CD8-positive, alpha-beta memory T cell (primary cell): ENCODE data around the gene C14orf119. TPM values are rescaled to one million over a fixed set of nuclear protein-coding genes. Genes with fewer than 3 reads are reported as not detected.

Source experiments
- CTCF ChIA-PET: fragments of 350-600 bp; sonication (Branson Sonifier 250); formaldehyde crosslinking; loops from one replicate; lab custom pipeline; 2021; ENCODE audit warnings: antibody characterized with exemption; lab: Charles Lee
- POLR2A ChIA-PET: fragments of 350-600 bp; sonication (Branson Sonifier 250); formaldehyde crosslinking; loops from one replicate; lab custom pipeline; 2021; ENCODE audit warnings: antibody characterized with exemption; lab: Charles Lee
- DNase-seq, 5 donors: peaks; one replicate each; pipeline versions ENCODE4 v3.0.0 to v3.0.0-alpha.2; 2020 to 2022; ENCODE audit warnings: mixed read lengths in 1 of 5
- H3K27ac ChIP-seq: one replicate; pipeline ENCODE4 v1.7.0; 2013; ENCODE audit warnings: low read depth, mild to moderate bottlenecking, low read length, moderate library complexity
- H3K27me3 ChIP-seq: 2 replicates; pipeline ENCODE4 v1.7.0; 2013; ENCODE audit warnings: low read length, mild to moderate bottlenecking; ENCODE audit not compliant: insufficient read depth, poor library complexity, severe bottlenecking
- H3K36me3 ChIP-seq: 2 replicates; pipeline ENCODE4 v1.7.0; 2013; ENCODE audit warnings: mild to moderate bottlenecking, low read length, moderate library complexity; ENCODE audit not compliant: insufficient read depth
- H3K4me1 ChIP-seq: 2 replicates; pipeline ENCODE4 v1.7.0; 2013; ENCODE audit warnings: mild to moderate bottlenecking, low read length, moderate library complexity; ENCODE audit not compliant: insufficient read depth
- H3K4me3 ChIP-seq: 2 replicates; pipeline ENCODE4 v1.7.0; 2013; ENCODE audit warnings: mild to moderate bottlenecking, low read length
- H3K9me3 ChIP-seq: 2 replicates; pipeline ENCODE4 v1.7.0; 2013; ENCODE audit warnings: mild to moderate bottlenecking, low read length
- H3K27ac Mint-ChIP-seq, 8 donors: one replicate each; pipeline ENCODE4 v1.8.0; 2020 to 2021; ENCODE audit warnings: mixed read lengths in 8 of 8, mild to moderate bottlenecking in 6 of 8, inconsistent platforms in 3 of 8, moderate library complexity in 3 of 8
- H3K27me3 Mint-ChIP-seq, 2 donors: one replicate each; pipeline ENCODE4 v1.8.0; 2020 to 2021; ENCODE audit warnings: mixed read lengths in 2 of 2, mild to moderate bottlenecking in 1 of 2, moderate library complexity in 1 of 2
- H3K36me3 Mint-ChIP-seq, 3 donors: one replicate each; pipeline ENCODE4 v1.8.0; 2020 to 2021; ENCODE audit warnings: mixed read lengths in 3 of 3, inconsistent platforms in 1 of 3, mild to moderate bottlenecking in 1 of 3
- H3K4me1 Mint-ChIP-seq, 3 donors: one replicate each; pipeline ENCODE4 v1.8.0; 2020 to 2021; ENCODE audit warnings: mixed read lengths in 3 of 3, inconsistent platforms in 1 of 3, mild to moderate bottlenecking in 1 of 3
- H3K4me3 Mint-ChIP-seq, 7 donors: one replicate each; pipeline ENCODE4 v1.8.0; 2020 to 2021; ENCODE audit warnings: mixed read lengths in 7 of 7, mild to moderate bottlenecking in 6 of 7, moderate library complexity in 4 of 7, inconsistent platforms in 2 of 7
- H3K9me3 Mint-ChIP-seq, 5 donors: one replicate each; pipeline ENCODE4 v1.8.0; 2020 to 2022; ENCODE audit warnings: mixed read lengths in 5 of 5, mild to moderate bottlenecking in 3 of 5, moderate library complexity in 2 of 5, inconsistent platforms in 1 of 5
- polyA plus RNA-seq: library from polyadenylated mRNA; unstranded; fragments of 300-500 nt; fragmentation: Illumina TruSeq; gene quantifications from one replicate; pipeline ENCODE4 v1.2.3, GENCODE V29; 2021
- total RNA-seq, 2 experiments: library from RNA; stranded (reverse); gene quantifications; one replicate each; pipeline ENCODE4 v1.2.3, GENCODE V29; 2021

The C14orf119 gene
- total and polyA plus RNA-seq, 3 experiments from 2014 or later, result 52.5 to 112 (median 55.6) TPM

DNA sequence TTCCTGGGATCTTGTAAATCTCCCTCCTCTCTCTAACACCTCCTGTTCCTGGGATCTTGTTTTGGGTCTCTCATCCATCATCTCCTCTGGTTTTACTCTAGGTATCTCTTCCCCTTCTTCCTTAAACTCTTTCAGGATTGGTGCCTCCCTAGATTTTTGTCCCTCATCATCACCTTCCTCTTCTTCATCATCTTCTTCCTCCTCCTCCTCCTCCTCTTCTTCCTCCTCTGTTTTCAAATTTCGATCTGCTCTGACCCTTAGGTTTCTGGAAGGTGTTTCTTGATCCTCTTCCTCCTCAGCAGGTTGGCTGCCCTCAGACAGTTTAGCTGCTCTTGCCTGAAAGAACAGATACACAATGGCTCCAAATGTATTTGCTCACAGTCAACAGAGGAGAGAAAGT, 14.8 kb upstream of the C14orf119 start:
- no peaks in the 10 kb centered on the region for H3K9me3 ChIP-seq
- POLR2A ChIA-PET, result no interaction called here

DNA sequence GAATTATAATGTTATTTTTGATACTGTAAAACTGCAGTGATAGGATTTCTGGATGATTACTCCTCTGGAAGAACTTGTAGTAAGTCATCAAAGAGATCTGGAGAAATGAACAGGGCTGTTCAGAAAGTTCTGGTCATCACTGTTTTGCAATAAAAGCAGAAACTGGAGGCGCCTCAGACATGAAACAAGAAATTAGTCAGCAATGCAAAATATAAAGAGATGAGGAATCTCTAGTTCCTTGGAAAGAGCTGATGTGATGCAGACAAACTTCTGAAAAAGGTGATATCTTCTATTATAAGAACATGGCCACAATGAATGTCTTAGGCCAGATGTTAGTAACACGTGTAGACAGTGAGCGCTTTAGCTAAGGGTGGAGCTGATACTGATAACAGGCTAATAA, 9.8 kb upstream of the C14orf119 start:
- Mint-ChIP-seq H3K36me3 (peaks cover 6 to 84% (median 18%) of the 10 kb centered on the region in 3 donors), H3K9me3 (no peaks in the 10 kb centered on the region), H3K4me3 (no peak overlapping the region), H3K27ac (peak overlapping the region in 1 of 8 donors; percentile 52), H3K27me3 (no peaks in the 10 kb centered on the region), H3K4me1 (peaks cover 20 to 45% (median 36%) of the 10 kb centered on the region in 3 donors)
- H3K9me3 ChIP-seq, result no peaks in the 10 kb centered on the region
- ChIA-PET CTCF (interaction anchor here (0.8 to 2.1 kb wide), 4 partner anchors 9 to 36 kb away, joined by 3 to 9 read pairs (median 5); partner anchors contain the start of genes ACIN1 and C14orf119), POLR2A (no interaction called here)
- DNase-seq, result no peak
- H3K27me3 ChIP-seq, result no peaks in the 10 kb centered on the region
- H3K27ac ChIP-seq, result no peak overlapping the region
- no peaks in the 10 kb centered on the region for H3K4me1 ChIP-seq
- peaks cover 69% of the 10 kb centered on the region for H3K36me3 ChIP-seq
- no peak overlapping the region for H3K4me3 ChIP-seq

More for the DNA sequence above, 14.8 kb upstream of the C14orf119 start:
- DNase-seq, result no peak
- Mint-ChIP-seq H3K9me3 (no peaks in the 10 kb centered on the region), H3K4me1 (peaks cover 4 to 14% (median 14%) of the 10 kb centered on the region in 3 donors), H3K27ac (peak overlapping the region in 7 of 8 donors; percentile 2 to 86 (median 50)), H3K36me3 (peaks cover 0 to 87% (median 23%) of the 10 kb centered on the region in 3 donors), H3K27me3 (no peaks in the 10 kb centered on the region), H3K4me3 (no peak overlapping the region)
- Histone ChIP-seq H3K27me3 (no peaks in the 10 kb centered on the region), H3K36me3 (peaks cover 72% of the 10 kb centered on the region), H3K4me3 (no peak overlapping the region), H3K27ac (no peak overlapping the region), H3K4me1 (peaks cover 7% of the 10 kb centered on the region)
- CTCF ChIA-PET, result interaction anchor here (1.0 to 4.2 kb wide), 5 partner anchors 9 to 85 kb away, joined by 3 to 34 read pairs (median 4); no protein-coding TSS in a partner anchor

DNA sequence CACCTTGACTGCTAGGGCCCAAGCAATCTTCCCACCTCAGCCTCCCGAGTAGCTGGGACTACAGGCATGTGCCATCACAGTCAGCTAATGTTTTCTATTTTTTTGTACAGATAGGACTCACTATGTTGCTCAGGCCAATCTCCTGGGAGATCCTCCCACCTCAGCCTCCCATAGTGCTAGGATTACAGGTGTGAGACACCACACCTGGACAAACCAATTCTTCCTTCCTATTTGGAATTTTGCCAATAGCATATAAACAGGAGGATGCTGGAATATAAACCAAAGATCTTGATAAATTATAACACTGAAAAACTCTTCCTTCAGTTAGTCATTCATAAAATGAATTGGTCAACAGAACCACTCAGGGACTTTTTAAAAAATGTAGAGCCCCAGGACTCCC, 8.7 kb upstream of the C14orf119 start:
- H3K27ac ChIP-seq, result no peak overlapping the region
- ChIA-PET CTCF (interaction anchor here (1.5 to 2.1 kb wide), 3 partner anchors 8 to 18 kb away, joined by 4 to 9 read pairs (median 6); partner anchors contain the start of genes ACIN1 and C14orf119), POLR2A (no interaction called here)
- H3K4me1 Mint-ChIP-seq, result peaks cover 22 to 47% (median 36%) of the 10 kb centered on the region in 3 donors
- H3K36me3 ChIP-seq, result peaks cover 60% of the 10 kb centered on the region
- no peaks in the 10 kb centered on the region for H3K9me3 Mint-ChIP-seq
- H3K4me3 ChIP-seq, result no peak overlapping the region
- no peaks in the 10 kb centered on the region for H3K27me3 Mint-ChIP-seq
- H3K9me3 ChIP-seq, result no peaks in the 10 kb centered on the region
- H3K36me3 Mint-ChIP-seq, result peaks cover 8 to 77% (median 16%) of the 10 kb centered on the region in 3 donors
- no peak overlapping the region for H3K4me3 Mint-ChIP-seq
- H3K4me1 ChIP-seq, result no peaks in the 10 kb centered on the region
- H3K27ac Mint-ChIP-seq, result no peak overlapping the region
- H3K27me3 ChIP-seq, result no peaks in the 10 kb centered on the region
- no peak for DNase-seq

DNA sequence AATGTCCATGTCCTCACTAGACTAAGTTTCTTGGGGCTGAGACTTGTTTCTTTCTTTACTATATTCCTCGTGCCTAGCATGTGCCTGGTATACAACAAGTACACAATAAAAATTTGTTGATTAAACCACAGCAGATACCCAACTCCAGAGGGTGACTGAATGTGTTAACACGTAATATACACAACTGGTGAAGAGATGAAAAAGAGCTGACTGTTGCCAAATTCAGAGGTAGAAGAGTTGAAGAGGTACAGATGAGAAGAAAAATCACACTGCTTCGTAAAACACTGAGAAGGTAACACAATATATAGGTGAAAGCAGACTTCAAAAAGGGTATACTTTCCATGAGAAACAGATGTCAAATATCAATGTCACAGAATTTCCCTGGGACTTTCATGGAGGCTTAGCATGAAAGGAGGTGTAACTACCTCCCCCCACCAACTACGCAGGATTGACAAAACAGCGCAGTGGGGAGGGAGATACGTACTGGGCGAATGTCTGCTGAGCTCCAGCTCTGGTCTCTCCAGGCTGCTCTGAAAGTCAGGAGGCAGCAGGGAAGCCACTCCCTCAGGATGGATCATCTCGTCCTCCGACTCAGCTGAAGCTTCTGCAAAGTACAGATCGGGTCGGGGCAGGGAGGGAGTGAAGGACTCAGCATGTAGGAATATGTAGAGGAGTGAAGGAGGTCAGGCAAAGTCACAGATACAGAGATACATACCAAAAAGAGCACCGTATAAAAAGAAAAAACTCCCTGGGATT, 5.6 kb upstream of the C14orf119 start:
- Mint-ChIP-seq H3K9me3 (no peaks in the 10 kb centered on the region), H3K27ac (peak overlapping the region in 3 of 8 donors; percentile 3 to 63 (median 15)), H3K4me1 (peaks cover 33 to 45% (median 39%) of the 10 kb centered on the region in 3 donors), H3K27me3 (no peaks in the 10 kb centered on the region), H3K36me3 (peaks cover 8 to 76% (median 21%) of the 10 kb centered on the region in 3 donors), H3K4me3 (peak overlapping the region in 2 of 7 donors; percentile 6 to 36)
- Histone ChIP-seq H3K4me1 (peaks cover 20% of the 10 kb centered on the region), H3K27ac (no peak overlapping the region), H3K4me3 (no peak overlapping the region), H3K9me3 (no peaks in the 10 kb centered on the region), H3K27me3 (no peaks in the 10 kb centered on the region), H3K36me3 (peaks cover 64% of the 10 kb centered on the region)
- no peak for DNase-seq
- CTCF ChIA-PET, result interaction anchor here (1.2 to 1.6 kb wide), 4 partner anchors 12 to 32 kb away, joined by 4 to 11 read pairs (median 5); partner anchors contain the start of gene CDH24
- POLR2A ChIA-PET, result no interaction called here

DNA sequence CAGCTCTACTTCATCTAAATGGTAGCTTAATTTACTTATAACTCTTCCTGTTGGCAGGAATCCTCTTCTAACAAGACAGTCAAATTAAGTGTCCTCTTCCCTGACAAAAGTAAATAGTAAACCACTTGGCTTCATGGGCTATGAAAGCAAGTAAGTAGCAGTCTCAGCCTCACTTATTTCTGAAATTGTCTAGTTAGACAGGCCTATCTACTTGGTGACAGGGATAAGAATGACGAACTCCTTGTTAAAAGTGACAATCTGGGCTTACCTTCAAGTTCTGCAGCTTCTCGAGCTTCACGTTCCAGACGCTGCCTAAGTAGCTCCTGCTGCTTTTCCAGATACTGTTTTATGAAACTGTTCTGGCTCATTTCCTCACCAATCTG, 5.1 kb upstream of the C14orf119 start:
- CTCF ChIA-PET, result interaction anchor here (1.2 to 2.0 kb wide), 5 partner anchors 13 to 33 kb away, joined by 4 to 11 read pairs (median 5); partner anchors contain the start of gene CDH24
- no peak overlapping the region for H3K27ac ChIP-seq
- H3K27me3 ChIP-seq, result no peaks in the 10 kb centered on the region
- peaks cover 8 to 70% (median 21%) of the 10 kb centered on the region in 3 donors for H3K36me3 Mint-ChIP-seq
- H3K27ac Mint-ChIP-seq, result no peak overlapping the region
- POLR2A ChIA-PET, result no interaction called here
- H3K4me1 ChIP-seq, result peaks cover 20% of the 10 kb centered on the region
- H3K36me3 ChIP-seq, result peaks cover 63% of the 10 kb centered on the region
- DNase-seq, result no peak
- H3K9me3 ChIP-seq, result no peaks in the 10 kb centered on the region
- H3K4me3 ChIP-seq, result no peak overlapping the region
- peaks cover 31 to 43% (median 37%) of the 10 kb centered on the region in 3 donors for H3K4me1 Mint-ChIP-seq
- no peaks in the 10 kb centered on the region for H3K9me3 Mint-ChIP-seq
- H3K27me3 Mint-ChIP-seq, result no peaks in the 10 kb centered on the region
- no peak overlapping the region for H3K4me3 Mint-ChIP-seq

DNA sequence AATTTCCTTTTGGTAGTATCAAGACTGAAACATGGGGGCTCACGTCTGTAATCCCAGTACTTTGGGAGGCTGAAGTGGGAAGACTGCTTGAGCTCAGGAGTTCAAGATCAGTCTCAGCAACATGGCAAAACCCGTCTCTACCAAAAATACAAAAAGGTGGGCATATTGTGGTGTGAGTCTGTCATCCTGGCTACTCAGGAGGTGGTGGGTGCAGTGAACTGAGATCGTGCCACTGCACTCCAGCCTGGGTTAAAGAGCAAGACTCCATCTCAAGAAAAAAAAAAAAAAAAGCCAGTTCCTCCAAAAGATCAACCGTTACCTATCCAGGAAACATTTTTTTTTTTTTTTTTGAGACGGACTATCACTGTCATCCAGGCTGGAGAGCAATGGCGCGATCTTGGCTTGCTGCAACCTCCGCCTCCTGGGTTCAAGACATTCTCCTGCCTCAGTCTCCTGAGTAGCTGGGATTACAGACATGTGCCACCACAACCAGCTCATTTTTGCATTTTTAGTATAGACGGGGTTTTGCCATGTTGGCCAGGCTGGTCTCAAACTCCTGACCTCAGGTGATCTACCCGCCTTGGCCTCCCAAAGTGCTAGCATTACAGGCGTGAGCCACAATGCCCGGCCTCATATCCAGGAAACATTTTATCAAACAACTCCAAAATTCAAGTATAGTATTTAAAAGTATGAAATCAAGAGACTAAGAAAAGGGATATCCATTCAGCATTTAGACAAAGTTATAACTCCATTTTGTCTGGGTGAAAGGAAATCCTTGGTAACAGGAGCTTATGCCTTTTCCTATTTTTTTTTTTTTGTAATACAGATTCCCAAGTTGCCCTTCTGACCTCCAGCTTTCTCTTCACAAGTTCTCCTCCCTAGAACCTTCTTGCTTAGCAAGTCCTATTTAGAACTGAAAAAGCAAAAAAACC, 3.7 kb upstream of the C14orf119 start:
- Histone ChIP-seq H3K9me3 (no peaks in the 10 kb centered on the region), H3K27me3 (no peaks in the 10 kb centered on the region), H3K27ac (no peak overlapping the region), H3K4me1 (peaks cover 22% of the 10 kb centered on the region), H3K4me3 (no peak overlapping the region), H3K36me3 (peaks cover 50% of the 10 kb centered on the region)
- H3K4me1 Mint-ChIP-seq, result peaks cover 21 to 38% (median 33%) of the 10 kb centered on the region in 3 donors
- H3K27me3 Mint-ChIP-seq, result no peaks in the 10 kb centered on the region
- POLR2A ChIA-PET, result interaction anchor here (0.5 to 1.3 kb wide), 3 partner anchors 20 to 340 kb away, joined by 3 to 4 read pairs (median 3); no protein-coding TSS in a partner anchor
- H3K36me3 Mint-ChIP-seq, result peaks cover 8 to 57% (median 20%) of the 10 kb centered on the region in 3 donors
- H3K9me3 Mint-ChIP-seq, result no peaks in the 10 kb centered on the region
- H3K27ac Mint-ChIP-seq, result peak overlapping the region in 2 of 8 donors; percentile 26 to 58
- CTCF ChIA-PET, result interaction anchor here (0.7 to 2.0 kb wide), 5 partner anchors 15 to 105 kb away, joined by 3 to 6 read pairs (median 3); no protein-coding TSS in a partner anchor
- H3K4me3 Mint-ChIP-seq, result no peak overlapping the region
- DNase-seq, result no peak

DNA sequence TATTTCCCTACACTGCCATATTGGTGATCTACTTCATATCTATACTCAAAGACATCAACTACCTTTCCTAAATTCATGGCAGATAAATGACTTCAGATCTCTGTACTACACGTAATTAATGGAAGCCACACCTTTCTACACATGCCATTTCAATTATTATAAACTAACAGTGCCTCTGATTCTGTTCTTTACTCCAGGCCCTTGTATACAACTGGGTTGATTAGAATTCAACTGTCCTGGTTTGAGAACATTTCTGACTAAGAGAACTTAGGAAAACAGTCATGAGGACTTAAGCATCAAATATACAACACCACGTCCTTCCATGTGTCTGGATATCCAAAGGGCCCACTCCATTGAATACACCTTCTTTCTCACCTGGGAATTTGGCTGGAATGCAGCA, 2.2 kb upstream of the C14orf119 start:
- H3K4me3 Mint-ChIP-seq, result peak overlapping the region in 3 of 7 donors; percentile 34 to 61 (median 35)
- Histone ChIP-seq H3K9me3 (no peaks in the 10 kb centered on the region), H3K36me3 (peaks cover 41% of the 10 kb centered on the region), H3K27ac (no peak overlapping the region), H3K4me3 (peak overlapping the region; percentile 79), H3K4me1 (peaks cover 37% of the 10 kb centered on the region), H3K27me3 (no peaks in the 10 kb centered on the region)
- no peak for DNase-seq
- H3K9me3 Mint-ChIP-seq, result no peaks in the 10 kb centered on the region
- ChIA-PET CTCF (interaction anchor here (0.9 kb wide), 1 partner anchor 24 kb away, joined by 3 read pairs; no protein-coding TSS in a partner anchor), POLR2A (interaction anchor here (1.3 kb wide), 1 partner anchor 22 kb away, joined by 3 read pairs; no protein-coding TSS in a partner anchor)
- peak overlapping the region in 6 of 8 donors; percentile 1 to 56 (median 16) for H3K27ac Mint-ChIP-seq
- no peaks in the 10 kb centered on the region for H3K27me3 Mint-ChIP-seq
- H3K4me1 Mint-ChIP-seq, result peaks cover 9 to 44% (median 33%) of the 10 kb centered on the region in 3 donors
- peaks cover 11 to 53% (median 13%) of the 10 kb centered on the region in 3 donors for H3K36me3 Mint-ChIP-seq
